DMS79 treated with DMSO at 0.1 percent for 48 hours (cell line): ENCODE results near the gene KRT9.
"Not testable (repeated sequence)": the region's sequence is repeated elsewhere in the genome, so short reads cannot be mapped to it uniquely, and the experiment has no call there.

Source experiments
- DNase-seq: peaks from one replicate; lab custom pipeline; 2025; lab: John Stamatoyannopoulos, UW

The KRT9 gene

DNA sequence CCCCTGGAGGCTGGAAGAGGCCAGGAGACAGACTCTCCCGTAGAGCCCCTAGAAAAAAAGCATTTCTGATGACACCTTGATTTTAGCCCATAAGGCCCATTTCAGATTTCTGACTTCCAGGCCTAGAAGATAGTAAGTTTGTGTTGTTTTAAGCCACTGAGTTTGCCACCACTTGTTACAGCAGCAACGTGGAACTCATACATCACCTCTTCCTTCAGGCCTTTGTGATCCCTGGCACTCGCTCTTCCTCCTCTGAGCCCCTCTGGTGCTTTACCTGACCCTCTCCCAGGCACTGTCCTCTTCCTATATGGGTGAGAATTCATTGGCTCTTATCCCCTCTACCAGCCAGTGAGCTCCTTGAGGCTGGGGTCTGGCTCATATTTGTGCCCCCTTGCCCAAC lies 25.0 kb downstream of the KRT9 start:
- no peak for DNase-seq

DNA sequence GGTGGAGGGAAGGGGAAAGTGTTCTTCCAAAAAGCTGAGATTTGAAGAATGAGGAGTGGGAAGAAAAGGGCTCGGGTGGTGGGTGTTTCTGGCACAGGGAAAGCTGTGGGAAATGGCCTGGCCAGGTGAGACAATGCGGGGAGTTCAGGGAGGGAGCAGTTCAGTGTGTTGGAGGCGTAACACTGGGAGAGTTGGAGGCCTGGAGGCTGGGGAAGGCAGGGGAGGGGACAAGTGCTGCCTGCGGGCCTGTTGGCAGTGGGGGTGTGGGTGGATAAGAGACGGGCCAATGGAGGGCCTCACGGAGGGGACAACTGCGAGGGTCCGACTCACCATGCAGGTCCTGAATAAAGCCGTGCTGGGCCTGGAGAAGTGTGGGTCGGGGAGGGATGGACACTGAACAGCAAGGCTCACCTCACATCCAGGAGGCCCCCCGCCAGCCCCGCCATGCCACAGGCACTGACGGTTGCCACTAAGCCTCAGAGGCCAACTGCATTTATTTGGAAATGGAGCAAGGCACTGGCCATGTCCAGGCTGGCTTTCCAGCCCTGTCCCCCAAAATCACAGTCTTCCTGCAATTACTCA lies 25.9 kb downstream of the KRT9 start:
- DNase-seq: no peak

DNA sequence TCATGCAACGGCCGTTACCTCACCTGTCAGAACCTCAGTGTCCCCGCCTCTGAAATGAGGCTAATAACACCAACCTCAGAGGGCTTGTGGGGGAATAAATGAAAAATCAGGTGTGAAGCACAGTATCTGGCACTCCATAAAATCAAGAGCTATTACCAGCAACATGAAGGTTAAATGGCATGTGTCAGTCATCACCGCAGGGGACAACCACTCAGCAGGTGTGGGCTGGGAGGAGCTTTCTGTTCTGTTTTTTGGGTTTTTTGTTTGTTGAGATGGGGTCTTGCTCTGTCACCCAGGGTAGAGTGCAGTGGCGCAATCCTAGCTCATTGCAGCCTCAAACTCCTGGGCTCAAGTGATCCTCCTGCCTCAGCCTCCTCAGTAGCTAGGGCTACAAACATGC lies 26.9 kb downstream of the KRT9 start:
- DNase-seq: no peak

DNA sequence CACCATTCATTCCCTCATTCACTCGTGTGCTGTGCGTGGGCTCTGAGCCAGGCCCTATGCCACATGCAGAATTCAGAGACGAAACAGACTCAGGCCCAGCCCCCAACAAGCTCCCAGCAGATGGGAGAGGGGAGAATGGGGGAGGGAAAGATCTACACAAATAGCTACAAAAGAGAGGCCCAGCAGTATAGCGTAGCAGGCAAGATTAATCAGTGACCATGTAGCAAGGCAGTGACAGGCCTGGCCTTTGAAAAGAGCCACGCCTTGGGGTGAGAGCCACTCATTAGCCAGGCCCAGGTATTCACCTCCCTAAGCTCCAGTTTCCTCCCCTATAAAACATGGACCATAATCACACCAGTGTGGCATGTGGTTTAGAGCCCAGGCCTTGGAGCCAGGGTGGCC lies 27.4 kb downstream of the KRT9 start:
- DNase-seq: no peak

DNA sequence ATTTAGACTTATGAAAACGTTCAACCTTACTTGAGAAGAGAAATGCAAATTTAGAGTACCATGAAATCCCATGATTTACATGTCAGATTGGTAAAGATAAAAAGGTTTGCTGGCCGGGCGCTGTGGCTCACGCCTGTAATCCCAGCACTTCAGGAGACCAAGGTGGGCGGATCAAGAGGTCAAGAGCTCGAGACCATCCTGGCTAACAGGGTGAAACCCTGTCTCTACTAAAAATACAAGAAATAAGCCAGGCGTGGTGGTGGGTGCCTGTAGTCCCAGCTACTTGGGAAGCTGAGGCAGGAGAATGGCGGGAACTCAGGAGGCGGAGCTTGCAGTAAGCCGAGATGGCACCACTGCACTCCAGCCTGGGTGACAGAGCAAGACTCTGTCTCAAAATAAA lies 29.1 kb downstream of the KRT9 start:
- not testable (repeated sequence) for DNase-seq

DNA sequence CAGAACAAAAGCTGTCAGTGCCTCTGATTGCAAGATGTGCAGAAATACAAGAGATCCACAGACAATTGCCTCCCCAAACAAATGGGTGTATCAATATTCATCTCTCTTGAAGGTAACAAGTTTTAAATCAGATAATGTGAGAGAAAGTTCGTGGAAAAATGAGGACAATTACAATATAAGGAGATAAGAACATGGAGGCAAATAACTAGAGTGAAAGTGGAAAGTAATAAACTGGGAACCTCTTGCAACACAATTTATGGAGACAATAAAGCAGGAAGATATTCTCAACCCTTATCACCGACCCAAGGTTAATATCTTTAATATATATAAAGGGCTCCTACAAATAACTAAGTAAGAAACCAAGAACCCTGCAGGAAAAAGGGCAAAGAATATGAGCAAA lies 29.5 kb downstream of the KRT9 start:
- DNase-seq: no peak

DNA sequence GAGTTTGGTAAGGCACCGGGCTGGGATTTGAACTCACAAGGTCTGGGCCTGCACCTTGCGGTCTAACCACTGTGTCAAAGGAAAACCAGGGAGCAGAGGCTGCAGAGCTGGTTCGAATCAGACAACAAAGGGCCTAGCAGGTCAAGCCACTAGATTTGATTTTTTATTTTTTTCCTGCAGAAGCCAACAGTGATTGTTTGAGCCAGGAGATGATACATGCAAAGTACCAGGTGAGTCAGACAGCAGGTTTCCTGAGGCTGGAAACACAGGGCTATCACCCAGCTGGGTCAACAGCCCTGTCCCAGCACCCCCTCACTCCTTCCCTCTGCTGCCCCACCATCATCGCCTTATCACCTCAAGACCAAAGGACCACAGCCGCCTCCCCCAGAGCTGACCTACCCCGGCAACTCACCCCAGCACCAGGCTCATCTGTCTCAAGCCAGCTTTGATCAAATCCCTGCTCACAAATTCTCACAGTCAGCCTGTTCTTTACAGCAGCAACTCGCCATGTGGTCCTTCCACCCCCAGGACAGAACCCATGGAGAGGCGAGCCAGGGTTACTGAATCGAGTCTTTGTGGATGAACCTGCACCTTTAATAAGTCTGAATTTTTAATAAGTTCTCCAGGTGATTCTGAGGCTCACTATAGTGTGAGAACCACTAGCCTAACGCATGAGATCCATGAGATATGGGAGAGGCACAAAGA lies 30.8 kb downstream of the KRT9 start:
- no peak for DNase-seq

DNA sequence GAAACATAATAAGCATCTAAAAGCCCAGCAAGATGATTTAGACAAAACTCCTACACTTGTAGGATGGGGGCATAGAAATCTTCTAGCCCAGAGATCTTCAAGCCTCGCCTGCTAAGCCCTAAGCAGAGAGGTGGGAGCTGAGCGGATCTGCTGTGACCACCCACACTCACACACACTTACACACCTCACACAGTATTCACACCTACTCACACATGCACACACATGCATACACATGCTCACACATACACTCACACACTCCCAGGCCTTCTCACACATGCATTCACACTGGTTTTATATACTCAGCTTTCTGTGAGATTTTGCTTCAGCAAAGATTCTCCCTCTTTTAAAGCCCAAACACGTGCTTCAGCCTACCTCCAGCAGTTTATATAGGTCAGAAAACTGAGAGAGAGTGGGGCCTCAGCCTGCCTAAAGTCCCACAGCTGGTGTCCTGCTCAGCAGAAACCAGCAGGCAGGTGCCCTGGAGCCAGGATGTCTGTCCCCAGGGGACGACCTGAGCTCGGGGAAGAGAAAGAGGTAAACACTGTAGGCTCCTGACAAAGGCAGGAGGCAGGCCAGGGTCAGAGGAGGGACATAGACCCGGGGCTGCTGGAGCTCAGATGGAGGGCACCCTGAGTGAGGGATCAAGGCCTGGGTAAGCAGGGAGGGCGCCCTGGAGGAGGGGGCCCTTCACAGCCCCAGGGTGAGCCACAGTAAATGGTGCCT lies 31.7 kb downstream of the KRT9 start:
- peak; percentile 19 for DNase-seq

DNA sequence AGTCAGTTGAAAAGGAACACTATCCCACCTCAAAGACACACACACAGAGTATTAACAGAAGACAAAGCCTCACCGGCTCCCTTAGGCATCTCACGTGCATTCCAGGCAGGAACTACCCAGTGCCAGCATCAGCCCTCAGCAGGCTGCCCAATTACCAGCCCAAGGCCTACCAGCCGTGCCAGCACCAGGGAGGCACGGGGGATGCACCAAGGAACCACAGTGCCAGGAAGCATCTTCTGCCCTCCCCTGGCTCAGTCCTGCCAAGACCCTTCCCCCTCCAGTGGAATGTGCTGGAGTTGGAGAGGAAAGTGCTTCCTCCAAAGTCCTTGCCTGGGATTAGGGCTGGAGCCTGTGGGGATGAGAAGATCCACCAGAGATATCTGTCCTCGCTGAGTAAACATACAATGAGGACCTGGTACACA lies 32.8 kb downstream of the KRT9 start:
- no peak for DNase-seq

DNA sequence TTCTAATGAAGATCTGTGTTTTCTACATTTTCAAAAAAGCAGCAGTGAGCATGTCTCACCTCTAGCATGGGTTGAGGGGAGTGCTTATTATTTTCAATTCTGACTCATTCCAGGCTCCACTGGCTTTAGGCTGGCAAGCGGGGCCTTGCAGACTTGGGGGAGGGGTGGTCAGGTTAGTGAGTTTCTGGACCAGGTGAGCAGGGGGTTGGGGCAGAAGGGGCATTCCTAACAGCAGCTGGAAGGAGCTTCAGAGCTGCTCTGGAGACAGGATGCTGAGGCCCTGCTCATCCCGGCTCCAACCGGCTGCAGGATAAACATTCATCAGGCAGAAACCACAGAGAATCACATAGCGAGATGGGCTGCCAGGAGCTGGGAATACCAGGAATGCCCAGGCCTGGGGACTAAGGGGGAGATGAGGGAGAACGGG lies 33.3 kb downstream of the KRT9 start:
- no peak for DNase-seq

DNA sequence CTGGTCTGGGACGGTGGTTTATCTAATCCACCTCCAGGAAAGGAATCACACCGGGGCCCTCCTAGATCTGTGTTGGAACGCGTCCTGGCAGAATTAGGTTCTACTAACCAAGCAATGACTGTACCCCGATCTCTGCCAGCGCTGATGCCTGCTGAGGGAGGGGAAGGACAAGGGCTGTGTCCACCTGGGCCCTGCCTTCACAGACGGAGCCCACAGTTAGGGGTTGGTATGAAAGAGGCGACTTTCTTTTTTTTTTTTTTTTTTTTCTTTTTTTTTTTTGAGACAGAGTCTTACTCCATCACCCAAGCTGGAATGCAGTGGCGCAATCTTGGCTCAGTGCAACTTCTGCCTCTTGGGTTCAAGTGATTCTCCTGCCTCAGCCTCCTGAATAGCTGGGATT lies 33.9 kb downstream of the KRT9 start:
- no peak for DNase-seq

DNA sequence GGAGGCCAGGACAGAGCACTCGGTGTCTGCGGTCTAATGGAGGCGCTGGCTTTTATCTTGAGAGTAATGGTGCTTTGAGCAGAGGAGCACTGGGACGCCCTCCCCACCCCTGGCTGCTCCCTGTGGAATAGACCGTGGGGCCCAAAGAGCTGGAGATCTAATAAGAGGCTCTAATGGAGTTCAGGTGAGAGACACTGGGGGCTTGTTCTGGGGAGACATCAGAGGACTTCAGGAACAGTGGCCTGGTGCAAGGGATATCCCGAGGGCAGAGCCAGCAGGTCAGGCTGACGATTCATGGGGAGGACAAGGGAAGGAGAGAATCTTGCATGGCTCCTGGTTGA lies 34.3 kb downstream of the KRT9 start:
- no peak for DNase-seq

DNA sequence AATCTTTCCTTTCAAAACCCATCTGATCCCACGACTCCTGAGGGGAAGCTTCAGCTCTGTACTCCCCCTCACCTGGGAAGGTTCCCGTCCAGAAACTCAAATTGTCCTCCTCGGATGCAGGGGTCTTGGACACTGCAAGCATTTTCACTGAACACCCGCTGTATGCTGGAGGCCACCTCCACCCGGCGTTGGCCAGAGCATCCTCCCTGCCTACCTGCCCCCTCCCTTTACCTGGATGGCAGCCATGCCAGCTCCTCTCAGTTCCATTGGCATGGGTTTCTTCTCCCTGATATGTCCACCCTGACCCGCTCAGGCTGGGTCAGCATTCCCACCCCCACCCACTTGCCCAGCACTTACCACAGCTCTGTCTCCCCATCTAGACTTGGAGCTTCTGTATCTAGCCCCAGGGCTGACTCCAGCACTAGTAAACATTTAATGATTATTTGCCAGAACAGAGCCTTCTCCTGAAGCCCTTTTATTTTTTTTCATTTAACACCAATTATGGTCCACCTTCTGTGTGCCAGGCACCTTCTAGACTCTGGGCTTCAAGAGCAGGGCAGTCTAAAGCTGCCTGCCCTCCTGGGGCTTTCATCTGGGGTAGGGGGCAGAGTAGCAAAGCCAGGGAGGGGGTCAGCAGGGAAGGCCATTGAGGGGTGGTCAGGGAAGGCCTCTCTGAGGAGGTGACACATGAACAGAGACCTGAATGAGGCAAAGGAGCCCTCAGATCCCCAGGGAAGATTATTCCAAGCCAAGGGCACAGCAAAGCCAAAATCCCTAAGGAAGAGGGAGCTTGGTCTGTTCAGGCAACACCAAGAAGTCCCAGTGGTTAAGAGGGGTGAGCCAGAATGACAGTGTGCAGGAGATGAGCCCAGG lies 34.9 kb downstream of the KRT9 start:
- no peak for DNase-seq

DNA sequence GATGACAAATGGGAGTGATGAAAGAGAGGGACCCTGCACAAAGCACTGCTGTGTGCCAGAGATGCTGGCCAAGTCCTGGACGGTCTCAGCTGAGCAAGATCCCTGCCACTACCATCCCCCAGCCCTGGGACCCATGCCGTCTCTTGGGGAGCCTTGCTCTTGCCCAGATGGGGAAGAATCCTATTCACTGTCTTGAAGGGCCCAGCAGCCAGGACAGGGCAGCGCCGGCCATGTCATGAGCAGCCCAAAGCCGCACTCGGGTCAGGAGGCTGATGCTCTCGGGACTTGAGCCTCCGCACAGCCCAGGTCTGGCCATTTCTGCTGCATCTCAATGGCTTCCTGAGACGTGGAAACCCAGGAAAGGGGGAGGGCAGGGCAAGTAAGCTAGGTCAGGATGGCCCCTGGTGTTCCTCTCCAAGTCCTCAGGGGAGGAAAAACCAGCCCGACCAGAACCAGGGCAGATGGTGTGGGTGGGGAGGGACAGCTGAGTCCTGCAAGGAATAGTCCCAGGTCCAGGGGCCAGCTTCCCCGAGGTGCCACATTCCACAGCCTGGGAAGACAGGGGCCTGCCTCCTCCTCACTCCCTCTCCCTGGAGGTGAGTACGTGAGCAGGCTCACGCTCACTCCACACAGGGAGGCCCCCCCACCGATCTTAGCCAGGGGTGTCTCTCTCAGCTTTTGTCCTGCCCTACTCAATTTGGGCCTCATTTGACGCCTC lies 35.9 kb downstream of the KRT9 start:
- DNase-seq: no peak

DNA sequence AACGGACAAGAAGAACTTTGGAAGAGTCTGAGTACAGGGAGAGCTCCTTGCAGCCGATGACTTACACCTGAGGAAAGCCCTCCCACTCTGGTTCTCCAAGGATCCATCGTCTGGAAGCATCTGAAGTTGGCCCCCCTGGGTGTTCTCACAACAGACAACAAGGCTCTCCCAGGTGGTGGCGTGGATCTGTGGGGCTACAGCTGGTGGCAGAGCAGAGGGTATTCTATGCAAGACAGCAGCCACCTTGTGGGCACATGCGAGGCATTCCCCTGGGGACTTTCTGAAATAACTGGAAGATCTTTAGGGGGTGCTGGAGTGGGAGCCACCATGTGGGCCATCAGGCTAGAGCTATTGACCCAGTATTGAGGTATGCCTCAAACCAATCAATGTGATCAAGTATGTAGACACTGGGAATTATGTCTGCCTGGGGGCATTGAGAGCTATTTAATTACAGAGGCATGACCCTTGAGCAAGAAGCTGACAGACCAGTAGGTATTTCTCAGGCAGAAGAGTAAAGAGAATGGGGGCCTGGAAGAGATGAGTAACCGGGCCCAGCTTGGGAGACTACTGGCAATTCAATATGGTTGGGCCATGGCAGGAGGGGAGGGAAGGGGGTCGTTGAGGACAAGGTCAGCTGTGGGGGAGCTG lies 36.8 kb downstream of the KRT9 start:
- DNase-seq: no peak

DNA sequence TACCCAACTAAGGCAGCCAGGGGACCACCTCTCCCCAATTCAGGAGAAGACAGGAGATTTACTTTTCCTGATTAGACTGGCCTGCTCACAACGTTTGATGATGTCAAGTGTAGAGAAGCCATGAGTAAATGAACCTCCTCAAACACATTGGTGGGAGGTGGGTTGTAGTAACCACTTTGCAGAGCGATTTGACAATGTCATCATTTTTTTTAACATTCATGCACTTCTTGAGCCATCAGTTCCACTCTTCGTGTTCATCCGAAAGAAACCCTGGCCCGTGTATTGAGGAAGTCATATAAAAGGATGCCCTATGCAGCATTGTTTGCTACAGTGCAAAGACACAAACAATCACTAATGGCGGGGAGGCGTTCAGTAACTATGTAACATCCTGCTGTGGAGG lies 38.2 kb downstream of the KRT9 start:
- DNase-seq: no peak

DNA sequence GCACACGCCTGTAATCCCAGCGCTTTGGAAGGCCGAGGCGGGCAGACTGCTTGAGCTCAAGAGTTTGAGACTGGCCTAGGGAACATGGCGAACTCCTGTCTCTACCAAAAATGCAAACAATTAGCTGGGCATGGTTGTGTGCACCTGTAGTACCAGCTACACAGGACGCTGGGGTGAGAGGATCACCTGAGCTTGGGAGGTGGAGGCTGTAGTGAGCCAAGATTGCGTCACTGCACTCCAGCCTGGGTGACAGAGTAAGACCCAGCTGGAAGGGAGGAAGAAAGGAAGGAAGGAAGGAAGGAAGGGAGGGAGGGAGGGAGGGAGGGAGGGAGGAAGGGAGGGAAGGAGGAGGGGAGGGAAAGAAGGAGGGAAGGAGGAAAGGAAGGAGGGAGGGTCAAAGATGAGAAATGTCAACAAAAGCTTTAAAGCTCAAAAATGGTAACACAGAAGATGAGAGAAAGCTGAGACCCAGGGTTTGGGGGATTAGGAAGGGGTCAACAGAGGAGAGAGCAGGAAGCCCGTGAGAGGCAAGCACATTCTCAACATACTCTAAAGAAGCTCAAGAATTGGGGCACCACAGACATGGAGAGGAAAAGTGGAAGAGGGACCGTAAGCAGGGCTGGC lies 38.8 kb downstream of the KRT9 start:
- peak; percentile 16 for DNase-seq

DNA sequence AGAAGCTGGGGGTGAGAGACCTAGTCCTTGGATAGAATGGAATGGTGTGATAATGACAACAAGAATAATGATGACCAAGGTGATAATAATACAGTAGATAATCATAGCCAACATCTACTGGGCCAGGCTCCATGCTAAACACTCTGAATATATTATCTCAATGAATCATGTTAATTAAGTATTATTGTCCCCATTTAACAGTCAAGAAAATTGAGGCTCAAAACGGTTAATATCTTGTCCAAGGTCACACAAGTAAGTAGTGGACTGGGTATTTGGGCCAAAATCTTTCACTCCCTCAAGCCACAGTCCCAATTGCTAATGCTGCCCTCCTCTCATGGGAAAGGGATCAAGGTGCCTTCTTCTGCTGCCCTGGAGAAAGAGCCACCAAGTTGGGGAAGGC lies 39.9 kb downstream of the KRT9 start:
- no peak for DNase-seq

DNA sequence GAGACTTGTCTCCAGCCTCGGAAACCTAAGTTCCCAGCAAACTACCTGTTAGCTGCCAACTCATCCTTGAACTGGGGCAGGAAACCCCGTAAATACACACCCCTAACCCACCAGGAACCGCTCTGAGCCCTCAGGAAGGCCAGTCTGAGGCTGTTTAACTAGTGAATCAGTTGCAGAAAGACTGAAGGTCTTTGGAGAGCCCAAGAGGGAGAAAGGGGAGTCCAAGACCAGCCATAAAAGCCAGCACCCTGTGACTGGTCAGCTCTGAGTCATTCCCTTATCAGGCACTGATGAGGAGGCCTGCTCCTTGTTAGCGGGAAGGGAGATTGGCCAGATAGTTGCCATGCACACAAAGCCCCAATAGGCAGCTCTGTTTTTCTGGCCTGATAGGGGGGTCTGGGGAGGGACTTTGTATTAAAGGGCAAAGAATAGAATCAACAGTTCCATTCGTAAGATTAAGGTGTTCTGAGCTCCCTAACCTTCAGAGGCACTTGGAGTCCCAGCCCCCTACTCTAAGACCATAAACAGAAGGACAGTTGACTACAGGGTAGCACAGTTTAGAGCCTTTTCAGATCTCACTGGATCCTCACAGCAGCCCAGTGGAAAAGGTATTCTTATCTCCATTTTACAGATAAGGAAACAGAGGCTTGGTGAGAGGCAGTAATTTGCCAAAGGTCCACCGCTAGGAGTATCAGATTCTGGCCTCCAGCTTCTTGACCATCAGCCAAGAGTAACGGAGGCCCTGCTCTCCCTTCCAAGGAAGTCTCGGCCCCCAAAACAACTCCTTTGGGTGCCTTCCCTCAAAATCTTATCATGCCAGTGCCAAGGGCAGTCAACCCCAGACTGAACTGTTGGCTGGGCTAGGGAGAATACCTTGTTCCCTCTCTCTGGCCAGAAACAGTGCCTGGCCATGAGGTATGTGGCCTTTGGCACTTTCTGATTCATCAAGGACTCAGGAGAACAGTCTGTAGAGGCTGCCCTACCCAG lies 41.5 kb downstream of the KRT9 start:
- DNase-seq: no peak

DNA sequence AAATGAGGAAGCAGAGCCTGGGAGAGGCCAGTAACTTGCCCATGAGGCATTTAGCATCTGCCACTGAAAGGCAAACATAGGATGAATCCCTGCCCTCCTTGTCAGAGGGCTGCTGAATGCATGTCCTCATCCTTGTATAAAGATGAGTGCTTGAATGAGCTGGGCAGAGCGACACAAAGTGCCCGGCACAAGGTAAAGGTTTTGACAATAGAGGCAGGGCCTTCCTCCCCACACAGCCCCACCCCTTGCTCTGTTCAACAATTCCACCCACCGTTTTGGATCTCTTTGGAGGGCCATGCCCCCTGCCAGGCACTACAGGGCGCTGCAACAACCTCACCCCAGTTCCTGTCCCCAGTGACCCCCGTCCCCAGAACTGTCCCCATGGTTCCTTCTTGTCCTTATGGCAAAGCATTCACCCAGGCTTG lies 42.4 kb downstream of the KRT9 start:
- DNase-seq: no peak
